HUES48 (cell line): ENCODE results near the gene B3GAT3.
"Not testable (repeated sequence)": the region's sequence is repeated elsewhere in the genome, so short reads cannot be mapped to it uniquely, and the experiment has no call there.

Source experiments
- H3K27ac ChIP-seq: one replicate; pipeline ENCODE4 v1.7.0; 2013; ENCODE audit warnings: low read depth, low read length, inconsistent platforms
- H3K27me3 ChIP-seq: 2 replicates; pipeline ENCODE4 v1.6.1; 2013; ENCODE audit warnings: mild to moderate bottlenecking, low read length; ENCODE audit not compliant: control insufficient read depth, insufficient read depth
- H3K36me3 ChIP-seq: 2 replicates; pipeline ENCODE4 v1.6.1; 2013; ENCODE audit warnings: low read length; ENCODE audit not compliant: control insufficient read depth, insufficient read depth
- H3K4me1 ChIP-seq: 2 replicates; pipeline ENCODE4 v1.6.1; 2013; ENCODE audit warnings: mild to moderate bottlenecking, low read length; ENCODE audit not compliant: control insufficient read depth, insufficient read depth
- H3K4me3 ChIP-seq: 2 replicates; pipeline ENCODE4 v1.5.1; 2013; ENCODE audit warnings: mild to moderate bottlenecking, low read depth, low read length
- H3K9ac ChIP-seq: 2 replicates; pipeline ENCODE4 v1.6.1; 2013; ENCODE audit warnings: mild to moderate bottlenecking, low read depth, low read length, moderate library complexity
- H3K9me3 ChIP-seq: 2 replicates; pipeline ENCODE4 v1.6.1; 2013; ENCODE audit warnings: low read length; ENCODE audit not compliant: control insufficient read depth, insufficient read depth

B3GAT3 gene

GRCh38 chr11:62644220-62644619, 22.4 kb upstream of the B3GAT3 start:
- peaks cover 42% of the 10 kb centered on the region for H3K36me3 ChIP-seq
- no peak overlapping the region for H3K9ac ChIP-seq
- H3K4me3 ChIP-seq = no peak overlapping the region
- H3K9me3 ChIP-seq = no peaks in the 10 kb centered on the region
- H3K4me1 ChIP-seq = no peaks in the 10 kb centered on the region
- no peaks in the 10 kb centered on the region for H3K27me3 ChIP-seq
- H3K27ac ChIP-seq = no peak overlapping the region

GRCh38 chr11:62632492-62632891, 10.7 kb upstream of the B3GAT3 start:
- Histone ChIP-seq H3K9ac (no peak overlapping the region), H3K36me3 (peaks cover 94% of the 10 kb centered on the region)

GRCh38 chr11:62627713-62628112, 5.9 kb upstream of the B3GAT3 start:
- Histone ChIP-seq H3K4me3 (no peak overlapping the region), H3K36me3 (peaks cover 81% of the 10 kb centered on the region), H3K27ac (no peak overlapping the region), H3K9ac (no peak overlapping the region), H3K9me3 (no peaks in the 10 kb centered on the region), H3K27me3 (no peaks in the 10 kb centered on the region), H3K4me1 (no peaks in the 10 kb centered on the region)

More at GRCh38 chr11:62632492-62632891, 10.7 kb upstream of the B3GAT3 start:
- no peak overlapping the region for H3K27ac ChIP-seq
- no peak overlapping the region for H3K4me3 ChIP-seq
- no peaks in the 10 kb centered on the region for H3K9me3 ChIP-seq
- no peaks in the 10 kb centered on the region for H3K27me3 ChIP-seq
- H3K4me1 ChIP-seq = no peaks in the 10 kb centered on the region

- peaks cover 32% of the 10 kb centered on the region for H3K36me3 ChIP-seq
- H3K9me3 ChIP-seq = no peaks in the 10 kb centered on the region
- peaks cover 9% of the 10 kb centered on the region; the same call in 1 of the 2 replicates for H3K4me1 ChIP-seq
- H3K27ac ChIP-seq = peak overlapping the region; percentile 95
- no peaks in the 10 kb centered on the region for H3K27me3 ChIP-seq
- H3K9ac ChIP-seq = peak overlapping the region; percentile 23; the same call in 1 of the 2 replicates
- H3K4me3 ChIP-seq = peak overlapping the region; percentile 87
These were observed 797 bp upstream of the B3GAT3 start for GRCh38 chr11:62622476-62623089.

- no peaks in the 10 kb centered on the region for H3K9me3 ChIP-seq
- H3K4me3 ChIP-seq = peak overlapping the region; percentile 87
- peaks cover 22% of the 10 kb centered on the region for H3K36me3 ChIP-seq
- peaks cover 9% of the 10 kb centered on the region; the same call in 1 of the 2 replicates for H3K4me1 ChIP-seq
- H3K27me3 ChIP-seq = no peaks in the 10 kb centered on the region
- peak overlapping the region; percentile 95 for H3K27ac ChIP-seq
- peak overlapping the region; percentile 78 for H3K9ac ChIP-seq
These were observed 689 bp downstream of the B3GAT3 start for GRCh38 chr11:62621027-62621566.

- not testable (repeated sequence) for H3K4me1 ChIP-seq, H3K36me3 ChIP-seq, H3K4me3 ChIP-seq, H3K27ac ChIP-seq, H3K9ac ChIP-seq, H3K9me3 ChIP-seq, H3K27me3 ChIP-seq
These were observed 4.8 kb downstream of the B3GAT3 start for GRCh38 chr11:62616957-62617356.

- H3K4me1 ChIP-seq = peaks cover 6% of the 10 kb centered on the region; the same call in 1 of the 2 replicates
- no peak overlapping the region for H3K9ac ChIP-seq
- H3K27me3 ChIP-seq = no peaks in the 10 kb centered on the region; the same call in 1 of the 2 replicates
- H3K36me3 ChIP-seq = peaks cover 5% of the 10 kb centered on the region; the same call in 1 of the 2 replicates
- no peaks in the 10 kb centered on the region for H3K9me3 ChIP-seq
- no peak overlapping the region for H3K27ac ChIP-seq
- H3K4me3 ChIP-seq = no peak overlapping the region
These were observed 6.3 kb downstream of the B3GAT3 start for GRCh38 chr11:62615521-62615920.

DNA sequence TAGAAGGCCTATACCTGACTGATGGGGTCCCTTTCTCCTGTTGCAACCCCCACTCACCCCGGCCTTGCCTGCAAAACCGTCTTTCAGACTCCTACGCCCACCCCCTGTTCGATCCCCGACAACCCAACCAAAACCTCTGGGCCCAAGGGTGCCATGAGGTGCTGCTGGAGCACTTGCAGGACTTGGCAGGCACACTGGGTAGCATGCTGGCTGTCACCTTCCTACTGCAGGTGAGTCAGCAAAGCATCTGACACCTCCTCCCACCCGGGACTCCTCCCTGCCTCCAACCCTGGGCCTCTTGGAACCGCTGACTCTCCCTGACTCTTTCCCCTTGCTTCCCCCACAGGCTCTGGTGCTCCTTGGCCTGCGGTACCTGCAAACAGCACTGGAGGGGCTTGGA, 7.5 kb downstream of the B3GAT3 start:
- H3K27ac ChIP-seq = no peak overlapping the region
- peaks cover 6% of the 10 kb centered on the region; the same call in 1 of the 2 replicates for H3K4me1 ChIP-seq
- H3K36me3 ChIP-seq = peaks cover 5% of the 10 kb centered on the region; the same call in 1 of the 2 replicates
- no peak overlapping the region for H3K9ac ChIP-seq
- no peaks in the 10 kb centered on the region for H3K9me3 ChIP-seq
- no peaks in the 10 kb centered on the region; the same call in 1 of the 2 replicates for H3K27me3 ChIP-seq
- no peak overlapping the region for H3K4me3 ChIP-seq

- H3K27ac ChIP-seq = peak overlapping the region; percentile 27
- H3K4me3 ChIP-seq = peak overlapping the region; percentile 72; the same call in 1 of the 2 replicates
- no peaks in the 10 kb centered on the region; the same call in 1 of the 2 replicates for H3K27me3 ChIP-seq
- peaks cover 5% of the 10 kb centered on the region; the same call in 1 of the 2 replicates for H3K36me3 ChIP-seq
- peaks cover 6% of the 10 kb centered on the region; the same call in 1 of the 2 replicates for H3K4me1 ChIP-seq
- H3K9me3 ChIP-seq = no peaks in the 10 kb centered on the region
- no peak overlapping the region for H3K9ac ChIP-seq
These were observed 8.5 kb downstream of the B3GAT3 start for GRCh38 chr11:62613291-62613778.

DNA sequence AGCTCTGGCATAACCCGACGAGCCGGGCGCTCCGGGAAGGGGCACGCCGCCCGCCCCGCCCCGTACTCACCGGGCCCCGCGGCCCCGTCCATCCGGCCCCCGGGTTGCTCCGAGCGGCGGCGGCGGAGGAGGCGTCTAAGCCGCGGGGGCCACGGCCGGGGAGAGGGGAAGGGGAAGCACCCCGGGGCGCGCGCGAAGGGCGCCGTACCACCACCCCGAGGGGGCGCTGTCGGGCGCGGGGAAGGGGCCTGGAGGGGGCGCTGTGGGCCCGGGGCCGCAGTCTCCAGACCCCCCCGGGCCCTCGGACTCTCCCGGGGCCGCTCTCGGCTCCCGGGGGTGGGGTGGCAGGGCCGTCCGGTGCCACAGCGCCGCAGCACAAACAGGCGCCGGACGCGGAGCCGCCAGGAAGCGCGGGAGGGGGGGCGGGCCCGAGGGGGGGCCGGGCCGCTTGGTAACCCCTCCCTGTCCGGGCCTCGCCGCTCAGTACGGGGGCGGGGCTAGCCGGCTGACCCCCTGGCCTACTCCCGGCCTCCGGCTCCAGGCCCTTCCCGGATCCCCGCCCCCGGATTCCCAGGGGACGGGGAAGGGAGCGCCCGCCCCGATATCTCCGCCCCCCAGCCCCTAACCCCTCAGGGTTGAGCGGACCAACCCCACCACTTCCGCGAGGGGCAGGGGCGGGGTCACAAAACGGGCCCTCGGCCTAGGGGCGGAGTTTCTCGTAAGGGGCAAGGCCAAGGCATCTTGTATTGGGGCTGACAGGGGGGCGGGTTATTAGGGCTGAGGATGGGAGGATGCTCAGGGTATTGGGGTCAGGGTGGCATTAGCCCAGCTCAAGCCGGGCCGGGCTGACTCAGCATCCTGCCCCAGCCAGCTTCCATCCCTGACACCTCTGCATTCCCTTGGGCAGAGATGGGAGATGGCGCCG, 9.2 kb downstream of the B3GAT3 start, which contains the start of the genes EML3 and ROM1:
Gene EML3, minus strand, starts transcription at position 410 of the 925 bp plus-strand sequence. Its CDS starts 318 bp downstream, at position 92.
Gene ROM1, plus strand, starts transcription at position 892 of the 925 bp plus-strand sequence. Its CDS starts 25 bp downstream, at position 917.
- H3K36me3 ChIP-seq = peaks cover 5% of the 10 kb centered on the region; the same call in 1 of the 2 replicates
- H3K9ac ChIP-seq = no peak within 1 kb of the TSS

More for the DNA sequence above, 9.2 kb downstream of the B3GAT3 start, which contains the start of the genes EML3 and ROM1:
- Histone ChIP-seq H3K9me3 (no peaks in the 10 kb centered on the region), H3K4me3 (peak within 1 kb of the TSS; percentile 72), H3K4me1 (peaks cover 6% of the 10 kb centered on the region; the same call in 1 of the 2 replicates), H3K27ac (peak within 1 kb of the TSS; percentile 27), H3K27me3 (no peaks in the 10 kb centered on the region; the same call in 1 of the 2 replicates)
